Stimulated activated CD4-positive, alpha-beta T cell treated with anti-CD3 and anti-CD28 coated beads, Interleukin-1b, Interleukin-23, amount 100 ng/mL, for 4 hours (primary cell): ENCODE results near the gene PTGER3.

ENCODE experiments used
- DNase-seq, 2 donors: peaks; one replicate each; pipeline ENCODE4 v3.0.0-alpha.2; 2020; ENCODE audit warnings: low read depth in 2 of 2

PTGER3 gene

DNA sequence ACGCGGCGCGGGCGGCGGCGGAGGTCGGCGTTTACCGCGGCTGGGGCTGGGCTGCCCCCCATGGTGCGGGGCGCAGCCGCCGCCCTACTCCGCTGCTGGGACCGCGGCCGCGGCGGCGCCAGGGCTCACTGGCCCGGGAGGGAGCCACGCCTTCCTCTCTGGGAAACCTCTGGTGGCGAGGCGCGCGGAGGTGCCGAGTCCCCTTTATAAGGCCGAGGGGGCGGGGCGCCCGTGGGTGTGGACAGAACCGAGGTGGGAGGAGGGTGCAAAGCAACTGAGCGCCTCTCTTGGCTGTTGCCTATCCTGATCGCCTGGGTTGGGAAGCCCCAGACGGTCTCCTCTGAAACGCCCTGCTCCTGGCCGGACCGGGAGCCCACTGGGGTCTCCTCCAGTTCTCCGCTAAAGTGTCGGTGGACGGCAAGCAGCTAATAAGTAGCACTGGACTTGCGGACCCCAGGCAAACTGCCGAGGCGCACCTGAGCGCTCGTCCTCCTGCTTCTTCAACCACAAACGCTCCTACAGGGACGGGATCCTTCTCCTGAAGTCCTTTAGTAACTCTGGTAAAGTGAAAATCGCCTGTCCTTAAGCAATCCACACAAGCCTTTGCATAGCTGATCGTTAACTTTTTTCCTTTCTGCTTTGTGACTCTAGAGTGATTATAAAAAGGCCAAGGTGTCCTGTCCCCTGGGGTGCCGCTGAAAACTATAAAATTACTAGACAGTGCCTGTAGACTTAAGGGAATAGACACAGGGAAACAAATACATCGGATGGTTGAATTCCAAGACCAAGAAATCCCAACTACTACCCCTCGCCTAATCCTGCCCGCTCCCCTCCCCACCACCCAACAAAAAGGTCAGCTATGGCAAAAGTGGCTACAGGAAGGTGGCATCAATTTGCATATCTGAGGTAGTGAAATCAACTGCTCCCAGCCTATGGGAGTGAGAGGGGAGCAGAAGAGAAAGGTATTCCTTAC is at the start of gene PTGER3:
TSS of gene PTGER3 (minus strand) at position 182 of the 973 bp plus-strand sequence. CDS start 239 bp downstream, outside the sequence.
- DNase-seq, result peak; percentile 32 to 45

DNA sequence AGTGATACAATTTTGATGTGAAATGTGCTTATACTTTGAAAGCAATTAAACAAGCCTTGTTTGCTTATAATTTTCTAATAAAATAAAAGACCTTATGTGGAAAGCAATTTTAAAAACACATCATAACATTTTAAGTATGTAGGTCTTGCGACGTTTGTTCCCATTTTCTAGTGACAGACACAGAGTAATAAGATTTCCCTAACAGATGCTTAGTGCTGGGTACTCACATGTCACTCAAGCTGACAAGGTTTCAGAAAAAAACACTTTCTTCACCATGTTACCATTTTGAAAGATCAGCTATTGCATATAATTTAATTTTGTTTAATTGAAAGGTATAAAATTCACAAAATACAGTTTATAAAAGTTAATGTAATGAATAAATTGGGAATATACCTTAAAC is 47.3 kb upstream of the PTGER3 start:
- no peak for DNase-seq

DNA sequence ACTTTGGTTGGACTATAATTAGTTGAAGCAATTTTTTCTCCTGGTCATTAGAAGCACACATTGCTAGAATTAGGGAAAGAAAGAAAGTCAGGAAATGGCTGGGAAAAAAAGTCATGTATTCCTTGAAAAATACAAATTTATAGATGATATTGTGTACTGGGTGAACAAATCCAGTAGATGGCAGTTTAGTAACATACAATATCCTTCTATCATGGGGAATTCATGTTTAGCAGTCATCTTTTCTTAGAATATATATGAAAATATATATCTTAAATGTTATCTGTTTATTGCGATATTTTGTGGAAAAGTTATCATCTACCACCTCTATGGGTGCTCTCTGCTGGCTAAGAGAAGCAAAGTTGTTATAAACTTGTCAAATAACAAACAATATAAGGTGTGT is 46.3 kb upstream of the PTGER3 start:
- no peak for DNase-seq

- DNase-seq, result no peak
These were observed 42.1 kb upstream of the PTGER3 start for GRCh38 chr1:71089536-71090270.

GRCh38 chr1:71088645-71089287 is 41.1 kb upstream of the PTGER3 start:
- no peak for DNase-seq

DNA sequence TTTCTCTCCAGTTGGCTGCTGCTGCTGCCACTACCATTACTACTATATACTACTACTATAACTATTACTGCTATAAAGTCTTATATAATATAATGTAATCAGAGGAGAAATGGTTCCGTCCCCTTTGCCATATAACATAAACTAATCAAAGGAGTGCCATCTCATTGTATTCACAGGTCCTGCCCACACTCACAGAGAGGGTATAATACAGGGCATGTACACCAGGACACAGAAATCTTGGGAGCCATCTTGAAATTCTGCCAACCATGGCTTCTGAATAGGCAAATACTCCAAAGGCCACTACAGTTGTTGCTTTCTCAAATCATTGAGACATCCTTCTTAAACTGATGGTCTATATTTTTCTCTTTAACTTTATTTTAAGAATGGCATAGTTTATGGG is 40.1 kb upstream of the PTGER3 start:
- no peak for DNase-seq

DNA sequence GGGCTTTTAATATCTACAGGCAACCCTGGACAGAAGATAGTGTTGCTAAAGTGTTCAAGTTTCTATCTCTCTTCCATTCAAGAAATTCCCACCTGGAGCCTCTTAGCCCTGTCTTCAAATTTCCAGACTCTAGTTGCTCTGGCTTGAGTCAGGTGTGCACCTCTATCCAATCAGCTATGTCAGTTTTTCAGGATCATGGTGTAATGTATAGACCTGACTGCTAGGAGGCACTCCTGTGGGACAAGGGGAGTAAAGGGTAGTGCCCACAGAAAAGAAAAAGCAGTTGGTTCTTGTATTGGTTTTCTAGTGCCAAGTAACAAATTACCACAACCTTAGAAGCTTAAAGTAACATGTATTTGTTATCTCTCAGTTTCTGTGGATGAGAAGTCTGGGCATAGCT is 39.4 kb upstream of the PTGER3 start:
- no peak for DNase-seq

DNA sequence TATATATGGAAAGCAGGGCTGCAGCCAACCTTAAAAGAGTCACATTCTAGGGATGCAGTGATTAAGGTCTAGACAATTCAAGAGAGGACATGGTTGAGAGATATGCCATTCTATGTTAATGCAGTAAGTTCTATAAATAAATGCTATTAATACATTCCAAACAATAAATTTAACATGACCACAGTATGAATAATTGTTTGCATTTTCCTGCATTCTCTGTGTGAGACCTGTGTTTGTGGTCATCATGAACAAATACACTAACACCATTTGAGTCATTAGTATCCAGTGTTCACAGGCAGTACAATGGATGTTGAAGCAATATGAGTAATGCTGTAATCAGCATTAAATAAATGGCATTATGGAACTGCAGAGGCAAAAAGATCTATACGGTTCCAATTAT is 38.7 kb upstream of the PTGER3 start:
- no peak for DNase-seq

DNA sequence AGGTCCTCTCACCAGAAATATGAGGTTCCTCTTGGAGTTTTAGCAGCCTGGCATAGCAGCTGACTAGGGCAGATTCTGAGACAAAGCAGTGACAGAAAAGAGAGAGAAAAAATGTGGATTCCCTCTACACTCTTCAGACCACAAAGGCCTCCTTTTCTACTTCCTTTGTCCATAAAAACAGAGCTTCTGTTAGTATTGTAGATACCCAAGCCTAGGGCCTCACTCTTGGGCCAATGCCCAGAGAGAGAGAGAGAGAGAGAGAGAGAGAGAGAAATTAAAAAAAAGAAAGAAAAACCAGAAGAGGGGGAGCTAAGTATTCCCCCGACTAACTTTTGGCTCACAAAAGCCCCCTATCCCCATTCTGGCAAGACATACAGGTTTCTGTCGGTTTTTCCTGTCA is 35.7 kb upstream of the PTGER3 start:
- no peak for DNase-seq

GRCh38 chr1:71081697-71082080 is 34.1 kb upstream of the PTGER3 start:
- no peak for DNase-seq

DNA sequence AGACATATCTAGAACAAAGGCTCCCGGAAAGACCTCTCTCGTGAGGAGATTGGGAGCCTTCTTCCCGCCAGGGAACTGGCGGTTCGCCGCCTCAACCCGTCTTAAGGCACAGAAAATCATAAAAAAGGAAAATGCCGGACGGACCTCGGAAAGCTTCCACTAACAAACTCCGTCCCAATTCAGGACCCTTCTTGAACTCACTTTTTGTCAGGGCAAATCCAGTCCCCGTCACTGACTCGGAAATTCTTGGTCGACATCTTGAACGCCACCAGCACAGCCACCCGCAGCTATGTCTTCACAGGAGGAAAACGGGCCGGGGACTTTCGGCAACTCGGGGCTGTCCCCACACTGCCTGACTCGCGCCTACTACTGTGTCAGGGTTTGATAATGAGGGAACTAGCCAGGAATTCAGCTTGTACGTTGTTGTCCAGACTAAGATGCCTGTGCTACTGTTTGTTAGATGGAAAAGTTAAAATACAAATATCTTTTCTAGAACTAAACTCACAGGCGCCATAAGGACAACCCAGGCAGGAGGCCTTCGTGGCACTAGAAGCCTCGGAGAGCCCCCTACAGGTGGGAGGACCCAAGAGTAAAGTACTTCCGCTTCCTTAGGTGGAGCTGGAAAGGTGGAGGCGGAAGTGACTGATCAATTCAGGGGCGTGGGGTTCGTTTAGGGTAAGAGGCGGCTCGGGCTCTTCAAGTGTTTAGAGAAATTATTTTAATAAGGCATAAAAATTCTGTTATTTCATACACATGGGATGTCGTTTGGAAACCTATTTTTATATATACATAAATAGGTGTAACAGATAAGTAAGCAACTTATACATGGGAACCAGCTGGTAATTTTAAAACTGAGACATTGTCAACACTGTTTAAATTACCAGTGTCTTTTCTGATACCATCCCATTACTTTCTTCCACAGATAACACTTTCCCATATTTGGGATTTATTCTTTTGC is 33.4 kb upstream of the PTGER3 start, which contains the start of gene ZRANB2:
TSS of gene ZRANB2 (minus strand) at position 297 of the 958 bp plus-strand sequence. CDS start at position 257, 40 bp downstream.
- DNase-seq, result peak; percentile 82

GRCh38 chr1:71080230-71080738 is 32.7 kb upstream of the PTGER3 start:
- peak in 1 of 2 donors; percentile 3 for DNase-seq

- DNase-seq, result no peak
These were observed 27.1 kb upstream of the PTGER3 start for GRCh38 chr1:71074681-71075080.

DNA sequence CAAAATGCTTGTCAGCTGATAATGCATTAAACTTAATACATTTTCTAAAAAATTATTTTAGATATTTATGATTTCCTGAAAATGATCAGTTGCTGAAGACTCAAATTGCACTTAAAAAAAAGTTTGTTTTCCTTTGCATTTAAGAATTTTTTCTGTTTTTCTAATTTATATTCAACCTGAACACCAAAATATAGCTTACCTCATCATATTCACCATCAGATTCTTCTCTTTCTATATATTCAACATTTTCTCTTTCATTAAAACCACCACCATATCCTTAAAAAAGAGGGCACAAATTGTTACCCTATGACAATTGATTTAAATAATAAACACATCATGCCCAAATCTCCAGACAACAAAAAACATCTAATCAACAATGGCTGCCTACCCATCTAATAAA is 24.7 kb upstream of the PTGER3 start:
- no peak for DNase-seq

- no peak for DNase-seq
These were observed 24.1 kb upstream of the PTGER3 start for GRCh38 chr1:71071720-71072119.

DNA sequence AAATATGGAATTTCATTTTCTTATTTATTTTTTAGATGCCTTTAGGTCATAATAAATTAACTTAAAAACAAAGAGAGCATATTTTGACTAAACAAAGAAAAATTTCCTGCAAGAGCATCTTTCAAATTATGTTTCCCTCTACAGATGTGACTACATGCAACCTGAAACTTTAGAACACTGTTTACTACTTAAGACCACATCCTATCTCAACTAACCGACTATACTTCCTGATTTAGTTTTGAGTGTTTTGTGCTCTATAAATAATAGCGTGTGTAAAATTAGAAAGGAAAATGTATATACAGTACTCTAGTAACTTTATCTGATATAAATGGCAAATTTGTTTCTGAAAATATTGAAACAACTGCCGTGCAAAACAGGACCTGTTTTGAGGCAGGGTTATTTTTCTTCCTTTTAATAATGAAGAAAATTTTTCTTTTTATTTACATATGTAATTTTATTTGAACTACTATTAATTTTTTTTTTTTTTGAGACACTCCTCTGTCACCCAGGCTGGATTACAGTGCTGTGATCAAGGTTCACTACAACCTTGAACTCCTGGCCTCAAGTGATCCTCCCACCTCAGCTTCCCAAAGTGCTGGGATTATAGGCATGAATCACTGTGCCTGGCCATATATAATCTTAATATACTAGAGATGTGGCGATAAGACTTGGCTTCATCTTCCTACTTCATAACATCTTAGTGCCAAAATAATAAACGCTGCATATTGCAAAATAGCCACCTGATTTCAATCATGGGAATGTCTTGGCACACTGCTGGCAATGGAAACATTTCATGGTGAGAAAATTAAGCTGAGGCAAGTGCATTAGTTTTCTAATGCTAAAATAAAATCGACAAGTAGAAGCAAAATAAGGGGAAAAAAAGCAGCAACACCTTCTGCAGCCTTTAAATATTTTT is 21.0 kb upstream of the PTGER3 start:
- DNase-seq, result no peak

DNA sequence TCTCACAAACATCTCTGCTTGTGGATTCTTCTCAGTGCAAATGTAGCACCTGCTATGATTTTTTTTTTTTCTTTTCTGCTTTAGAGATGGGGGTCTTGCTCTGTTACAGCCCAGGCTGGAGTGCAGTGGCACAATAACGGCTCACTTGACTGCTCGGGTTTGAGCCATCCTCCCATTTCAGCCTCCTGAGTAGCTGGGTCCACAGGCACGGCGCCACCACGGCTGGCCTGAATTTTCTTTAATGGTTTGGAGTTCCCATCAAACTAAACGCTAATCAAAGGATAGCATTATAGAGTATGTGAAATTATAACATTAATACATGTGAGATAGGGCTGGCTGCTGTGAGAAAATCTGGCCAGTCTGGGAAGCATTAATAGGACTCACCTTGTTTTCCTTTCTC is 7.2 kb upstream of the PTGER3 start:
- DNase-seq, result no peak

- DNase-seq, result peak in 1 of 2 donors; percentile 6
These were observed 6.7 kb upstream of the PTGER3 start for GRCh38 chr1:71054281-71054731.

- DNase-seq, result peak in 1 of 2 donors; percentile 1
These were observed 6.1 kb upstream of the PTGER3 start for GRCh38 chr1:71053758-71054157.

- DNase-seq, result no peak
These were observed 5.5 kb upstream of the PTGER3 start for GRCh38 chr1:71053146-71053545.
